SW480 (cell line): Measurements from ENCODE around the gene ADRA2B.
"Not testable (repeated sequence)": the region's sequence is repeated elsewhere in the genome, so short reads cannot be mapped to it uniquely, and the experiment has no call there.

Experiments used
- DNase-seq: peaks from one replicate; pipeline ENCODE4 v3.0.0-alpha.2; 2016; ENCODE audit warnings: low spot score

The ADRA2B gene

DNA sequence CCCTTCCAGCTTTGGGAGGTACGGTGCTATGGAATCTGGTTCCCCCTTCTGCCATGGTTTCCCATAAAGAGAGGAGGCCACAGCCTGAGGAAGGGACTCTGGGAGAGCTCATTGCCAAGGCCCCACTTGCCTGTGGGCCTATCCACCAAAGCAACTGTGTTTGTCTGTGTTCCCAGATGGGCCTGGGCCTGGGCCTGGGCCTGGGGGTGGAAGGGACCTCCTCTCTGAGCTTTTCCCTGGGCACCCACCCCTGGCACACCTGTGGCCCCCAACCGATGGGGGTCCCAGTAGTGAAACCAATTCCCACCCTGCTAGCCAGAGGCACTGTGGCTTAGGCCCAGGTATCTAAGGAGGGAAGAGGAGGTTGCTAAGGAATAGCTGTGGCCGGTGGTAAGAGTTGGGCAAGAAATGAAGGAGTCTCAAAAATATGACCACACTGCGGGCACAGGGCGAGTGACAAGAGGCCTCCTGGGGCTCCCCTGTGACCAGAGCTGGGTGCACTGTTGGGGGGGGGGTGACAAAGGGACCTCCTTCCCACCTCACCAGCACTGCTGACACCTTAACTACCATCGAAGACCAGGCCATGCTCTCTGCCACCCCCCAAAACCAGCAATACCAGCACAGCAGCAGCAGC lies 33.8 kb upstream of the ADRA2B start:
- DNase-seq: no peak

DNA sequence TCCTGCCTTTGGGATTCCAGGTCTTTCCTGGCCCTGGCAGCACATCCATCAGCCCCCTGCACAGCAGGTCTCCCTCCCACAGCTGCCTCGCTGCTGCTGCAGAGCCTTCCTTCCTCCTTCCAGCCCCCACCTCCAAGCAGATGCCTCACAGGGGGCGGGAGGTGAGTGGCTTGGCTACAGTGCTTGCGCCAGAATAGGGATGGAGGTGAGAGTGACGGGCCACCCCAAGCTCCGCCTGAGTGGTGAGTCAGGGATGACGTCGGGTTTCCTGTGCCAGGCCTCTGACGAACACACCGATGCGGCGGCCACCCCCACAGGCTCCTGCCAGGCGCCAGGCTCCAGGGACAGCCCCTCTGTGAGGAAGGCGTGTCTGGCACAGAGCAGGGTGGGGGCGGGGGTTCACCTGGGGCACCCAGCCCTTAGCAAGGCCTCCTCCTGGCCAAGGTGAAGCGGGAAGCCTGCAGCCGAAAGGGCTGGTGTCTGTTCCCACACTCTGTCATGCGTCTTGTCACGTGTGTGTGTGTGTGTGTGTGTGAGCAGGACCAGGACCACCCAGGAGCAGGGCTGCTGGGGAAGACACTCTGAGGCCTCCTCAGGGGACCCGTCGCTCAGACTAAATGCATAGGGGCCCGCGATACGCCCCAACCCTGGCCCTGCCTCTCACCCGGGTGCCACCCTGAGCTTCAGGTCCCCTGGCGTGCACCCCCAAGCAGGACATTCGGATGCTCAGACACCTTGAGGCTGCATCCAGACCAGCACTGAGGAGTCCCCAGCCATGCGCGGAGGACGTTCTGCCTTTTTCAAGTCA lies 32.2 kb upstream of the ADRA2B start:
- peak; percentile 91 for DNase-seq

DNA sequence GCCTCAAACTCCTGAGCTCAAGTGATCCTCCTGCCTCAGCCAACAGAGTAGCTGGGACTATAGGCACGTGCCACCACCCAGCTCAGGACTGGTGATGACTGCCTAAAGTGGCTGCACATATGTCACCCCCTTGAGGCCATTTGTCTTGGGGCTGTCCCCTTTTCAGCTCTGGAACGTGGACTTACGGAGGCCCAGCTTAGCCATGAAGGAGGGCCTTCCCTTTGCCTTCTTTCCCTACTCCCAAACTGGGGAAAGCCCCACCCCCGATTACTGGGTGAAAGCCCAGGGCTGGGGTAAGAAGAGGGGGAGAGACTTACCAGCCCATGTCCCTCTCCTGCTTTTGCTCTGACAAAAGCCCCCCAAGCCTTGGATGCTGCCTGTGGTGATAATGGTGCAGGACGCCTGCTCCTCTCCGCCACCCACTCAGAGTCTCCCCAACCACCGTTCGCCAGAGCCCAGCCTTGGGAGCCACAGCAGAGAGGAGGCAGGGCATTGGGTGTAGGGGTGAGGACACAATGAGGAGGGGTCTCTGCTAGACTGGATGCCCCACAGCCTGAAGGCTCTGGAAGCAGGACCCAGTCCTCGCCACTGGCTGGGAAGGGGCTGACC lies 31.3 kb upstream of the ADRA2B start:
- no peak for DNase-seq

DNA sequence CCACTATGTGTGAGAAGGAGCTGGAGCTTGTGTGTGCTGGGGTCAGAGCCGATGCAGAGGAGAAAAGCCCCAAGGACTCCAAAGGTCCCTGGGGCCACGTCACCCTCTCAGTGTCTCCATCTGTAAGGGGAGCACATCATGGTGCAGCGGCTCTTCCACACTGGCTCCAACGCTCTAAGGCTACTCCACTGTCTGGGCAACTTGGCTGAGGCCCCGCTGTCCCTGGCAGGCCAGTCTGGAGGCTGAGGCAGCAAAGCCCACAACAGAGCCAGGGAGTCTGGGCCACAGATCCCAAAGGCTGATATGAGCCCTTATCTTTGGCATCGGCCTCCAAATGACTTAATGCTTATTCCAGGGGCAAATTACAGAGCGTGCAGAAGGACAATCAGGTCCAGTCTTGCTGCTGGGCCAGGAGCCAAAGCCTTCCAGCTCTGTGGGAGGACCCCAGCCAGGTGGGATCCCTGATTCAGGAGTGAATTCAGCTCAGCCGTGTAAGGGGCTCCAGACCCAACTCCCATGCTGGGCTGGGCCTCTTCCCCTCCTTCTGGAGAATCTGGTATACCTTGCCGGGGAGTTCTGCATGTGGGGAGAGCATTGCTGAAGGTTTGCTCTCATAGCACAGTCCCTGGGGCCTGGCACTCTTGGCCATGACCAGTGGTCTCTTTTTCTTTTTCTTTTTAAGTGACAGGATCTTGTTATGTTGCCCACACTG lies 30.7 kb upstream of the ADRA2B start:
- peak; percentile 37 for DNase-seq

DNA sequence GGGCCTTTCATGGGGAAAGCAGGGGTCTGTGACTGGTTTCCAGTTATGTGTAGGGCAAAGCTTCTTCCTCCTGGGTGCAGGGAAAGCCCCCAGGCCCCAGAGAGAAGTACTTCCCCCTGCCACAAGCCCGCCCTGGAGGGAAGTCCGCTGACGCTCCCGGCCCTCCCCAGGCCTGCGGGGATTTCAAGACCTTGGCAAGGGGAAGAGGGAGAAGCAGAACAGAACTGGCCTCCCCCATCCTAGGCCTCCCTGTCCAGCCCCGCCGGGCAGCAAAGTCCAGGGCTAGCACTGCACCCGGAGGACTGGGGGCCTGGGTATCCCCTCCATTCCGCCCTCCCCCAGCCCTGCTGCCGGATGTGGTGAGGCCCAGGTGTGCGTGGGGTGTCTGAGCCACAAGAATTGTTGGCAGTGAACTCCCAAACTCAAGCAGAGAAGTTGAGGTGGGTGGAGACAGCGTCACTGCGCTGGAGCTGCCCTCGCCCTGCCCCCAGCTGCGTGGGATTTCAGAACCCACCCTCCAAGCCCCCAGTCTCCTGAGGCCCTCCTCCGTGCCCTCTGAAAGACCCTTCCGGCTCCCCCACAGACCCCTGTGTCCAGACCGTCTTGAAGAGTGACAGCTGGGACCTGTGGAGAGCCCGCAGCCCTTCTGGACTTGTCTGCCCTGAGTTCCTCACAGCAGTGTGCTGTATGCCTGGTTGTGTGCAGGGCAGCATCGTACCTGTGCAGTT lies 29.9 kb upstream of the ADRA2B start:
- peak; percentile 61 for DNase-seq

DNA sequence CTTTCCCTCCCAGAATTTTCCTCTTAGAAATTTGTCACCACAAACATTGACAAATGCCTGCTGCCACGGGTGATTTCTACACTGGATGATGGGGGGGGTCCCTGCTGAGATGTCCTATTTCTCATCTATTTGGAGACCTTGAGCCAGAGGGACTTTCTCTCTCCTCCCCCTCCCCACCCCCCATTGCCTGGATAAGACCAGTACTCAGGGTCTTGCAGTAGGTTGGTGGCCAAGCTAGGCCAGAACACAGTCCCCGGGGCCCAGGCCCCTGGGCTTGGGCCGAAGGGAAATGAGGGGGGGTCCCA lies 29.4 kb upstream of the ADRA2B start:
- DNase-seq: no peak

DNA sequence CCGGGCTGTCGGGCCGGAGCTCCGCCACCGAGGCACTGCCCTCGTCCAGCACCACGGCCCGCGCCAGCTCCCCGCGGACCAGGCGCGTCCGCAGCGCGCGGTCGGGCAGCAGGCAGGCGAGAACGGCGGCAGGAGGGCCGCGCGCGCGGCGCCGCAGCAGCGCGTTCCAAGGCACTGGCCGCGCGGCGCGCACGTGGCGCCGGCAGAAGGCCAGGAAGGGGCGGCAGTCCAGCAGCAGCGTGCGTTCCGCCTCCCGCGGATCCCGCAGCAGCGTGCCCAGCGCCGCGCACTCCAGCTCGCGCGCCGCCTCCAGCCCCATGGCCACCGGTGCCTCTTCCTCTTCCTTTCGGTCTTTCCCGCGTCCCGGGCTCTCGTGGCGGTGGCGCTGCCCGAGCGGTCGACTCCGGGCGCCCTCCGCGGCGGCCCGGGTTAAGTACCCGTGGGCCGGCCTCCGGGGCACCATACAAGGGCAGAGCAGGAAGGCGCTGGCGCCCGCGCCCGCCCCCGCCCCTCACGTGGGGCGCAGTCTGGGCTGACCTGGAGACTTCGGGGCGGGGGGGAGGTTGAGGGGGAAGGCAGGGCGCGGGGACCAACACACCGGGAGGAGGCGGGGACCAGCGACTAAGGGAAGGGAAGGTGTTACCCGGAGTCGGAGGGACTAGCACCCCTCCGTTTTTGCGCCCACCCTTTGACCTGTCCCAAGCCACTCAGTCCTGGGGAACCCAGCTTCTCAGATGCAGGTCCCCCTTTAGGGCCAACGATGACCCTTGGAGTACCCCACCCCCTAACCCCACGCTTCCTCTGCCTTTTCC lies 28.9 kb upstream of the ADRA2B start, which contains the start of gene DUSP2:
DUSP2 (minus strand) TSS at position 405 of the 812 bp plus-strand sequence; CDS start at position 319, 86 bp downstream.
- DNase-seq: peak; percentile 93

DNA sequence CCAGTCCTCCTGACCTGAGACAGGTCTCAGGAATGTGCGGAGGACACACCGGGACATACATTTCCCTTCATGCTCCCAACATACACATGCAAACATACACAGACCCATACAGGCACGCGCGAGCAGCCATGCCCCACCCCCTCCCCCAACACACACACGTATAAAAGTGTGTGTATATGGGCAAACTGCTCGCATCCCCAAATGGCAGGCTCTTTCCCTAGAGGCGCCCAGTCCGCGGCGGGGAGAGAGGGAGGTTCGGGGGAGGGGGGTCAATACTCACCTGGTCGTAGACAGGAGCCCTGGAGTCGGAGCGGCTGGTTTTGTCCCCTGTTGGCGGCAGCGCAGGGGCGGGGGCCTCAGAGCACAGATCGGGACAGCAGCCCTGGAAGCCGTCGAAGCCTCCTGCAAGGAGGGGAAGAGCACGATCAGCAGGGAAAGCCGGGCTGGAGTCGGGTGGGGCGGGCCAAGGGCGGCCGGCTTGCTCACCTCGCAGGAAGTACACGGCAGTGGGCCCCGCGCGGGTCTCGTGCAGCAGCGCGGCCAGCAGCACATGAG lies 28.2 kb upstream of the ADRA2B start:
- peak; percentile 36 for DNase-seq

DNA sequence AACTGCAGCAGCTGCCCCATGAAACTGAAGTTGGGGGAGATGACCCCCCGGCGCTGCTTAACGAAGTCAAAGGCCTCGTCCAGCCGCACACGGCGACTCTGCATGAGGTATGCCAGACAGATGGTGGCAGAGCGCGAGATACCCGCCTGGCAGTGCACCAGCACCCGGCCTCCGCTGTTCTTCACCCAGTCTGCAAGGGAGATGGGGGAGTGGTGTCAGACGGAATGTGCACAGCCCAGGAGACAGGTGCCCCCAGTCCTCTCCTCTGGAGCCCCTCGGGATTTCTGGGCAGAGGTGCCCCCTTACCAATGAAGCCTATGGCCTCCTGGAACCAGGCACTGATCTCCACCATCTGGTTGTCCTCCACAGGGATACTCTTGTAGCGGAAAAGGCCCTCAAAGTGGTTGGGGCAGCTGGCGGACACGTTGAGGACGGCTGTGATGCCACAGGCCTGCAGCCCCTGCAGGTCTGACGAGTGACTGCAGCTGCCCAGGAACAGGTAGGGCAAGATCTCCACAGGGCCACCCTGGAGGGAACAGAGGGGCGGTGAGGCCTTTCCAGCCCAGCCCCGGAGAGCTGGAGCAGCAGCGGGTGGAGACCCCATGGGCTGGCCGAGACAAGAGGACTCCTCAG lies 27.6 kb upstream of the ADRA2B start:
- DNase-seq: peak; percentile 71

DNA sequence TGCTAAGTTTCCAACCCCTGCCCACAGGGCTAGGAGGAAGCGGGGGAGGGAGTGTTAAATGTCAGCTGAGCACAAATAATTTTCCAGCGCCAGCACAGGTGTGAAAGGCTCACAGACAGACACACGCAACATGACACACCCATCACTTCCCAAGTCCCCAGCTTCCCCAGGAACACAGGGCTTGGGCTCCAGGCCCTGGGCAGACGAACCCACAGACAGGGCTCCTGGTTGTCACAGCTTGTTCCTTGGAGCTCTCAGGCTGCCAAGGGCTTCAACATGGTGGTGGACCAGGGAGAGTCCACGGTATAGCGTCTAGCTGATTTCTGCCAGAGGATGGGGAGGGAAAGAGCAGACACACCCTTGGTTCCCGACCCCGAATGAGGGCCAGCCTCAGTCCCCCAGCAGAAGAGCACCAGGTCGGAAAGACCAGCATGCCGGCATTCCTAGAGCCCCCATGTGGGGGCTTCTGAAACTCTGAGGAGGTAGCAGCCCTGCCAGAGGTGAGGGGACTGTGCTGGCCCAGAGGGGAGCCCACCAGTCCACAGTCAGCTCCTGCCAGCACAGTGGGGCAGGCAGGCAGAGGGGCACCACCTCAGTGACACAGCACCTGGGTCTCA lies 27.0 kb upstream of the ADRA2B start:
- DNase-seq: no peak

DNA sequence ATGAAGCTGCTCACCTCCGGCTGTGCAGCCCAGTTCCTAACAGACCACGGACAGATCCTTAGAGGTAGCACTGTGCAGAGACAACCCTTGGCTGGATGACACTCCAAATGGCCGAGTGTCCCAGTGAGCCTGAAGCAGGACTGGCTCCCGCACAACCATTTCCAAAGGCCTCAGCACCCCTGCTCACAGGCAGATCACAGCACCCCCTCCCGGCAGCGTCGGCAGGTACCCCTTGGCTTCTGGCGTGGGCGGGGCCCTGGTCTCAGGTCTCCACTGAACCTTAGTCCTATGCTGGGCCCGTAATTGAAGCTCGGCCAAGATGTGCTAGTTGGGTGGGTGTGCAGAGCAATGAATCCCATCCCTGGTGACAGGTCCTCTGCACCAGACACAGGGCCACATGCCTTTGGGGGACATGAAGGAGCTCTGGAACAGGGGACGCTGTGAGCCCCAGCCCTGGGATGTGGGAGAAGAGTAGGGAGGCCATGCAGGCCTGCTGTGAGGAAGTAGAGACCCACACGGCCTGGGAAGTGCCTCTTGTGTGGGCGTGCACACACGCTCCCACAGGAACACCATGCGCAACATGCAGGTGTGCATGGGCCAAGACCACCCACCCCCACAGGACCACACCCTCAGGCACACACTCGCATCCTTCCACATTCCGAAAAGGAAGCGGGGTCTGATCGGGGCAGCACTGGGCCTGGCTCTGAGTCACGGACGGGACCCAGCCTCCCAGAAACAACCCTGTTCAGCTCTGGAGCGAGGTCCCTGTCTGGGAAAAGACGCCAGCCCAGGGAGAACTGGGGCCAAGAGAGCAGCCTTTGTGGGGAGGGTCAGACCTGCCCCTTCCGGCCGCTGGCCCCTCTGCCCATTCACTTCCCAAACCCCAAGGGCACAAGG lies 26.1 kb upstream of the ADRA2B start:
- peak; percentile 34 for DNase-seq

DNA sequence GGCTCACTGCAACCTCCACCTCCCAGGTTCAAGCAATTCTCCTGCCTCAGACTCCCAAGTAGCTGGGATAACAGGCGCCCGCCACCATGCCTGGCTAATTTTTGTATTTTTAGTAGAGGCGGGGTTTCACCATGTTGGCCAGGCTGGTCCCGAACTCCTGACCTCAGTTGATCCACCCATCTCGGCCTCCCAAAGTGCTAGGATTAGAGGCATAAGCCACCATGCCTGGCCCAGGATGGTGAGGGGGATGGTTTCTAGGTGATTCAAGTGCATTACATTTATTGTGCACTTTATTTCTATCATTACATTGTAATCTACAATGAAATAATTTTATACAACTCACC lies 25.2 kb upstream of the ADRA2B start:
- DNase-seq: not testable (repeated sequence)

DNA sequence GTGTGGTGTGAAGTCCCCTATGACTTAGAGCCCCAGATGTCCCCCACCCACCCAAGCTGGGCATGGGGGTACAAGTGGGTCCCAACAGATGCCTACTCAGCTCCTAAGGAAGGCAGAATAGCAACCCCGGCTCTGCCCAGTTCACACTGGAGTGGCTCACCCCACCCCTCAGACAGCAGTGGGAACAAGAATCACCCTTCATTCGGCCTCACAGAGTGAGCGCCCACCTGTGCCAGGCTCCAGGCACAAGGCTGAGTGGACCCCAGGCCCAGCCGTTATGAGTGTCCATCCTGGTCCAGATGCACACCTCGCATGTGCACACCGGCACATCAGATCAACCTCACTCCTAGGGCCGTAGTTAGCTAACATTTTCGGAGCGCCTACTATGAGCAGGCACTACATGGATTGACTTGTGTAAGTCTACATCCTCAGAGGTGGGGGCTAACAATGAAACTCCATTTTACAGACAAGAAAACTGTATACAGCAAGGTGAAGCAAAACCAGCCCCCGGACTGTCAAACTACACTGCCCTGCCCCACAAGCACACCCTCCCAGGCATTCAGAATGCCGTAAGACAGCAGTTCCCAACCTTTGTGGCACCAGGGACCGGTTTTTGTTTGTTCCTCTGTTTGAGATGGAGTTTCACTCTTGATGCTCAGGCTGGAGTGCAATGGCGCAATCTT lies 24.7 kb upstream of the ADRA2B start:
- DNase-seq: no peak

DNA sequence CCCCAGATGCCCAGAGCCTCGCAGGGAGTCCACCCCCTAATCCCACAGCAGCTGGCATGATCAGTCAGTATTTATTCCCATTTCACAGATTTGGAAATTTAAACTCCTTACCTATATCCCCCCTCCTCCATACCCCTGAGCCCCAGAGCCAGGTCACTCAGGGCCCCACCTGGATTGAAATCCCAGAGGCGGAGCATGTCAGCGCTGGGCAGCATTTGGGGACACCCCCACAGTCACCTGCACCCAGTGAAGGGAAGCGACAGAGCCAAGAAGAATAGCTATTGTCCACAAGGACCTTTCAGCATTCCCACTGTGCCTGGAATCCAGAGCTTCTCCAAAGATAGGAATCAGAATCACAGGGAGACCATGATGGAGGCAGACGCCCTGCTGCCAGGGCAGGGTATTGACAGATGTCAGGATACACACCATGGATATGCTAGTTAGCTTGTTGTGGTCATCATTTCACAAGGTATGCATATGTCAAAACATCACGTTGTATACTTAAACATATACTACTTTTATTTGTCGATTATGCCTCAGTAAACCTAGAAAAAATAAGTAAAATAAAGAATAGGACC lies 22.9 kb upstream of the ADRA2B start:
- no peak for DNase-seq

DNA sequence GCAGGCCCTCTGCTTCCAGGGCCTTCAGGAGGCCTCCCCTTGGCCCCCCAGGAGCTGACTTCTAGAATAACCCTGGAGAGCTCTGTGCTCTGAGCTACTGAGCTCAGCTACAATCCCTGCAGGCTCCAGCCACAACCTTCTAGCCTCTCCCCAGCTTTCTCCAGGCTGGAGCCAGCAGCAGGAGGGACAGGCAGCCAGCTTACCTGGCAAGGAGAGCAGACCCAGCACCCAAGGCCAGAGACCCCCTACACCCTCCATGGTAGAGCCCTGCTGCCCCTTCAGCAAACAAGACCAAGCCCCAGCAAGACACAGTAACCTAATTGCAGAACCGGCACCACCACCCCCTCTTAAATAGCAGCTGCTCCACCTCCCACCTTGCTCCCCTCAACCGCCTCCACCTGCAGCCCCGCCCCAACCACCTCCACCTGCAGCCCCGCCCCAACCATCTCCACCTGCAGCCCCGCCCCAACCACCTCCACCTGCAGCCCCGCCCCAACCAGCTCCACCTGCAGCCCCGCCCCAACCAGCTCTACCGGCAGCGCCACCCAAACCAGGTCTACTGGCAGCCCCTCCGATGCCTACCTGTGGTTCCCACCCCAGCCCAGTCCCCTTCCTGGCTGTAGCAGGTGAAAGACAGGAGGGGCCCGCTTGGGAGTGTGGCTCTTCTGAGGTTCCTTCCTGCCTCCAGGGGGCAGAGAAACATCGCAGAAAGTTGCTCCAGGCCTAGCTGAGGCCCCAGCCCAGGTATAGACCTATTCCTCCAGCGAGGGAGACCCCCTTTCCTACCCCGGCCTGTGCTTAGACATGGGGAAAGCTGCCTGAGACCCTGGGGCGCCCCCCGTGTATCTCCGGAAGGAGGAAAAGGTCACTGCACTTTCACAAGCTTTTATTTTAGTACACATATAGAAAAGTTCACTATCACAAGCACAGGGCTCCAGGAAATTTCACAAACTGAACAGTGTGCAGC lies 22.1 kb upstream of the ADRA2B start, which contains the start of gene ASTL:
ASTL (minus strand) TSS at position 324 of the 967 bp plus-strand sequence; CDS start at position 258, 66 bp downstream.
- DNase-seq: peak; percentile 87

DNA sequence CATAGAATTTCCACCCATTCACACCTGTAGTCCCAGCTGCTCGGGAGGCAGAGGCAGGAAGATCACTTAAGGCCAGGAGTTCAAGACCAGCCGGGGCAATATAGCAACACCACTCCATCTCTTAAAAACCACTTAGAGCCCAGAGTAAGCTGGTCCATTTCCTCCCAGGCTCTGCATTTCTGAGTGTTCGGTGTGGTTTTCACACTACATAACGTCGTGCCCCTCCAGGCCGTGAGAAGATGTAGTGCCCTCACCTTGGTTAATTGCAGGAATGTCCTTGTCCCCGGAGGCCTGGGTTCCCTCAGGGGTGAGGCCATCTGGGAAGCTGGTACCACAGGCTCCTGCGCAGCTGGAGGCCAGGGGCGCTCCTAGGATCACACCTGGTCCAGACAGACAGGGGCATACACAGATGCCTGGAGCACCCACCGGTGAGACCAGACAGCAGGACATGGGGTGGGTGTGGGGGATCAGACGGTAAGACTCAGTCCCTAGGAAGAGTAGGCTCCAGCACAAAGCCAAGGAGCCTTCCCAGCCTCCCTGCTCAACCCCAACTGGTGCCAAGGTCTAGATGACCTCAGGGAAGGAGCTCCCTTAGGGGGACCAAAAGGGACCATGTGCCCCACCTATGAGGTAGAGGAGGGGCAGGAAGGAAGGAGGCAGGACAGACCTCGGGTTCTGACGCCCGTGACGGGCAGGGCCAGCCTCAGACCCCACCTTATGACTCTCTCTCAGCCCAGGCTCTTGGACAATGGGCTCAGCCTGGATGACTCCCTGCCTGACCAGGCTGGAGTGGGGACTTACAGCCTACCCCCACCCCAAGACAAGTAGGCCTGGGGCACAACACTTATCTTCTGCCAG lies 21.2 kb upstream of the ADRA2B start:
- DNase-seq: no peak
